NT2/D1 (cell line): ENCODE measurements around the gene SIAH1.
"Not testable (repeated sequence)": the region's sequence is repeated elsewhere in the genome, so short reads cannot be mapped to it uniquely, and the experiment has no call there.

Experiments used
- DNase-seq: peaks from one replicate; pipeline ENCODE4 v3.0.0-alpha.2; 2011; ENCODE audit warnings: low read depth, low spot score
- H3K27me3 ChIP-seq: 2 replicates; pipeline ENCODE4 v1.6.0; 2011; ENCODE audit warnings: mild to moderate bottlenecking; ENCODE audit not compliant: insufficient read length, insufficient read depth
- H3K36me3 ChIP-seq: 2 replicates; pipeline ENCODE4 v1.6.1; 2011; ENCODE audit warnings: mild to moderate bottlenecking, low read length, mixed read lengths; ENCODE audit not compliant: insufficient read depth, insufficient read length
- H3K4me1 ChIP-seq: 2 replicates; pipeline ENCODE4 v1.5.1; 2011; ENCODE audit not compliant: insufficient read depth, insufficient read length
- H3K4me3 ChIP-seq: 2 replicates; pipeline ENCODE4 v1.5.1; 2011; ENCODE audit warnings: low read depth; ENCODE audit not compliant: insufficient read length
- H3K9ac ChIP-seq: 2 replicates; pipeline ENCODE4 v1.6.0; 2011; ENCODE audit warnings: low read depth; ENCODE audit not compliant: insufficient read length
- H3K9me3 ChIP-seq: 2 replicates; pipeline ENCODE4 v1.5.1; 2011; ENCODE audit warnings: mild to moderate bottlenecking, low read length; ENCODE audit not compliant: insufficient read depth
- SUZ12 ChIP-seq: IDR thresholded peaks from 2 replicates; pipeline ENCODE4 v1.6.1; 2011; ENCODE audit not compliant: insufficient read length, insufficient read depth; ENCODE audit errors: extremely low read depth
- YY1 ChIP-seq: IDR thresholded peaks from 2 replicates; pipeline ENCODE4 v1.6.1; 2011; ENCODE audit not compliant: insufficient read length, insufficient read depth
- ZNF274 ChIP-seq: IDR thresholded peaks from 2 replicates; pipeline ENCODE4 v1.6.1; 2011; ENCODE audit warnings: mild to moderate bottlenecking, low read depth, low read length

The SIAH1 gene

DNA sequence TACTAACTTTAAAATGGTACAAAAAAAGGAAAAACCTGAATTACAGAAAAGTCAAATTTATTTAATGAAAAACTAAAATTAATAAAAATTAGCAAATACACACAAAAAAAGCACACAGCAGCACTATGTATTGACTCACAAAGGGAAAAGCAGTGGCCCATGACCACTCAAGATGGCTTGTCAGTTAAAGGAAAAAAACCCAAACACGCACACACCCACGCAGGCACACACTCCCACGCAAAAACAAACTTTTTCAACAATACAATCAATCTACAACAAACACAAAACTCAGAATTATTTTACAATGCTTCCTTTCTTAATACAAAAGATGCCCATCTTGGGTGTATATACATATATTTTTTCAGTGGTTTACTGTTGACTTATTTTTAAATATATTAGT, 24.2 kb downstream of the SIAH1 start:
- TF ChIP-seq SUZ12, result no peak
- no peak for TF ChIP-seq YY1
- TF ChIP-seq ZNF274, result no peak
- no peaks in the 10 kb centered on the region for H3K9me3 ChIP-seq

DNA sequence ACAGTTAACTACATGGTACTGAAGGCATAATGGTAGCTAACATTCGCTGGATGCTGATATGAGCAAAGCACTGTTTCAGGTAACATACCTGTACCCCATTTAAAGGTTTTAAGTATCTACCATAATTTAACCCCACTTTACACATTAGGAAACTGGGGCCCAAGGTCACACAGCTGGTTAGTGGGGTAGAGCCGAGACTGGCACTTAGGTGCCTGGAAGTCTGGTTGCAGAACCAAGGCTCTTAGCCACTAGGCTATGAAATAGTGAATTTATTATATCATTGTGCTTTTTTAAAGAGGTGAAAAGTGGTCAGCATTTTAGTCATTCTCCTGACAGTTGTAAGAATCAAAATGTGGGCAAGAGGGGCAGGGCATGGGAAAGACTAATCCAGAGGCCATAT, 25.2 kb downstream of the SIAH1 start:
- no peaks in the 10 kb centered on the region for H3K27me3 ChIP-seq
- peaks cover 33% of the 10 kb centered on the region for H3K36me3 ChIP-seq
- H3K4me1 ChIP-seq, result no peaks in the 10 kb centered on the region
- no peak overlapping the region for H3K4me3 ChIP-seq
- DNase-seq, result no peak
- no peaks in the 10 kb centered on the region for H3K9me3 ChIP-seq
- TF ChIP-seq SUZ12 (no peak), ZNF274 (no peak), YY1 (no peak)
- no peak overlapping the region for H3K9ac ChIP-seq

More for the DNA sequence above, 24.2 kb downstream of the SIAH1 start:
- DNase-seq, result no peak
- no peak overlapping the region for H3K9ac ChIP-seq
- no peak overlapping the region for H3K4me3 ChIP-seq
- H3K4me1 ChIP-seq, result no peaks in the 10 kb centered on the region
- H3K27me3 ChIP-seq, result no peaks in the 10 kb centered on the region
- peaks cover 28% of the 10 kb centered on the region for H3K36me3 ChIP-seq

DNA sequence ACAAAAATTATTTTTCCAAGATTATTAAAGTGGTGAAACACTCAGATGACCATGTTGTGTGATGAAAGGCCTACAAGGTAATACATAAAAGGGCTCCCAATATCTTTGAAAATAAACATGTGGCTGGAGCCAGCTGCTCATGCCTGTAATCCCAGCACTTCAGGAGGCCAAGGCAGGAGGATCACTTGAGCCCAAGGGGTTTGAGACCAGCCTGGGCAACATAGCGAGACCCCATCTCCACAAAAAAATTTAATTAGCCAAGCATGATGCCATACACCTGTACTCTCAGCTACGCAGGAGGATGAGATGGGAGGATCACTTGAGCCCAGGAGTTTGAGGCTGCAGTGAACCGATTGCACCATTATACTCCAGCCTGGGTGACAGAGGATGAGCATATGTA, 26.8 kb downstream of the SIAH1 start:
- H3K9me3 ChIP-seq, result no peaks in the 10 kb centered on the region
- H3K4me3 ChIP-seq, result no peak overlapping the region
- peaks cover 36% of the 10 kb centered on the region for H3K36me3 ChIP-seq
- no peak overlapping the region for H3K9ac ChIP-seq
- DNase-seq, result no peak
- no peaks in the 10 kb centered on the region for H3K27me3 ChIP-seq
- no peaks in the 10 kb centered on the region for H3K4me1 ChIP-seq
- TF ChIP-seq ZNF274, result no peak
- no peak for TF ChIP-seq SUZ12

DNA sequence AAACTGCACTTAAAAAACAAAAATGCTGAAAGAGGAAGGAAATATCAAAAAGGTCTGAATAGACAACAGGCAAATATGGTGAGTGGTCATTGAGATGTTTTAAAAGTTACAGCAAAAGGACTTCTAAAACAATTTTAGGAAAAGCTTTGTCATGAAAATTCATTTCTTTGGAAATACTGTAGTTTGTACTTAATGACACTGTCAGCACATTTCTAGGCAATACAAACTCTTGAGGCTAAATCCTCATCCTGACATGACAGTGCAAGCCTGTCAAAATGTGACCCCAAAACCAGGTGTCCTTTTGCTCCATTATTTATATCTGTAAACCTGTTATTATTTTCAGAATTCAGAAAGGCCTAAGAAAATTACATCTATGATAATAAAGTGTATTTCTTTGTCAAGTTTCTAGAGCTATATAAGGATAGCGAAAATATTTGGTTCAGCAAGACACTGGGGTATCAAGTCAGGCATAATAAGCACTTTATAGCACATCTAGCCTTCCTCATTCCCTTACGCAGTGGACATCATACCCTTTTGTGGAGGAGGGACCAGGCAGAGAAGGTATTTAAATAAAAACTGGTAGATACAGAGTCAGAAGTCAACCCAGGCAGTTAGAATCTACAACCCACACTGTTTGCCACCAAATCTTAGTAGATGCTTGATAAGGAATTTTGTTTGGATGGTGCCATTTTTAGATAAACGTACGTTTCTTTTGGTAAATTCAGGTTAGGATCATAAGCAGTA, 28.4 kb downstream of the SIAH1 start:
- TF ChIP-seq SUZ12 (no peak), ZNF274 (no peak), YY1 (no peak)
- Histone ChIP-seq H3K4me3 (no peak overlapping the region), H3K27me3 (no peaks in the 10 kb centered on the region), H3K36me3 (peaks cover 40% of the 10 kb centered on the region), H3K9me3 (no peaks in the 10 kb centered on the region), H3K9ac (no peak overlapping the region), H3K4me1 (no peaks in the 10 kb centered on the region)
- no peak for DNase-seq

DNA sequence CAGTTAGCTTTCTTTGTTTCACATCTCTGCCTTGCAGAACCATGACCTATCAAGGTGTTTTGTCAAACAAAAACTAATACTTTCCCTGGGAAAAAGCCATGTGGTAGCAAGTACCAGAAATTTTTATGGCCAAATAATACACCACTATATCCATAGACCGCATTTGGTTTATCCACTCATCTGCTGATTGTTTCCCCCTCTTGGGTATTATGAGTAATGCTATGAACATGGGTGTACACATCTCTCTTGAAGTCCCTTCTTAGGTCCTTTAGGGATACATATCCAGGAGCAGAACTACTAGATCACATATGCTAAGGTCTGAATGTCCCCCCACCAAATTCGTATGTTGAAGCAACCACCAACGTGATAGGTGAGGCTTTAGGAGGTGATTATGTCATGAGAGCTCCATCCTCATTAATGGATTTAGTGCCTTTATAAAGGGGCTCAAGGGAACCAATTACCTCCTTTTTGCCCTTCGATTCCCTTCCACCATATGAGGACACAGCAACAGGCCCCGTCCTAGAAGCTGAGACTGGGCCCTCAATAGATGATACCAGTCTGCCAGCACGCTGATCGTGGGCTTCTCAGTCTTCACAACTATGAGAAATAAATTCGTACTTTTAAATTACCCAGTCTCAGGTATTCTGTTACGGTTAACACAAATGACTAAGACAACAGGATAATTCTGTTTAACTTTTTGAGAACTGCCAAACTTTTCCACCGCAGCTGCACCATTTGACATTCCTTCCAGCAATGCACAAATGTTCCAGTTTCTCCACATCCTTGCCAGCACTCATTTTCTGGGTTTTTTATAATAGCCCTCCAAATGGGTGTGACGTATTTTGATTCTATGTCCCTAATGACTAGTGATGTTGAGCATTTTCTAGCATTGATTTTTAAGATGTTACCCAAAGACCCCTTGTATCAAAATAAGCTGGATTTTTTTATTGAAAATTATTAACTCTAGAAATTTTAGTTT, 30.0 kb downstream of the SIAH1 start:
- no peak for TF ChIP-seq ZNF274
- TF ChIP-seq SUZ12, result no peak
- TF ChIP-seq YY1, result no peak
- no peak overlapping the region for H3K4me3 ChIP-seq
- no peak overlapping the region for H3K9ac ChIP-seq
- no peaks in the 10 kb centered on the region for H3K27me3 ChIP-seq
- H3K4me1 ChIP-seq, result no peaks in the 10 kb centered on the region
- no peak for DNase-seq
- no peaks in the 10 kb centered on the region for H3K9me3 ChIP-seq
- H3K36me3 ChIP-seq, result peaks cover 50% of the 10 kb centered on the region

DNA sequence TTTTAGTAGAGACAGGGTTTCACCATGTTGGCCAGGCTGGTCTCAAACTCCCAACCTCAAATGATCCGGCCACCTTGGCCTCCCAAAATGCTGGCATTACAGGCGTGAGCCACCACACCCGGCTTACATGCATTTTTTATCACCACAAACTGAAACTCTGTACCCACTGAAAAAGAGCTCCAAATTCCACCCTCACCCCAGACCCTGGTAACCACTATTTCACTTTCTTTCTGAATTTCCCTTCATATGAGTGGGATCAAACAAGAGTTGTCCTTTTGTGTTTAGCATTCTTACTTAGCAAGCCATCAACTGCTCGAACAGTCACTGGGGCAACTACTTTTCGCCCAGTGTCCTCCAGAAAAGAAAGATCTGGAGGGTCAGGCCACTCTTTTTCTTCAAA, 30.8 kb downstream of the SIAH1 start:
- H3K27me3 ChIP-seq, H3K4me3 ChIP-seq, DNase-seq, H3K9ac ChIP-seq, H3K4me1 ChIP-seq, H3K9me3 ChIP-seq: not testable (repeated sequence)
- peaks cover 58% of the 10 kb centered on the region for H3K36me3 ChIP-seq

DNA sequence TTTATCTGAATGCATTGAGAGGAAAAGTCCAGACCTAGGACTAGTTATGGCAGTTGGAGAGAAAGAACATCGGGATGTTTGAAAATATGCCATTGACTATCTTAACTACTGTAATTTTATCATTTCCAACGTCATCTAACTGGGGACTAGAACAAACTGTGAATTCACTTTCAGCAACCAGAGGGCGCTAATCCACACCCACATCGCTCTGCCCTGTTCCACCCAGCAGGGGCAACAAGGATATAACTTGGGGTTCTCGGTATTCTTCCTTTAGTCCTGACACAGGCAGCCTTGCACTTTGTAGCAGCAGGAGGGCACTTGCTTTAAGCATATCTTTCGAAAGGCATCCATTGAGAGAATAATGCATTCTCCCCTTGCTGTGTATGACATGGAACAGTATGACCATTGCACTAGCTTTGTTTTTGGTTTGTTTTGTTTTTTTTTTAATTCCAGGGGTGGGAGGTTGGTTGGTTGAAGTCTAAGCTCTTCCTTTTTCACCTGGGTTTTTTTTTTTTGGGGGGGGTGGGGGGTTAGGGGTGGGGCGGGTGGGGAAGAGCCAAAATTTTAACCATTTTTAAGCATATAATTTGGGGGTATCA, 31.5 kb downstream of the SIAH1 start:
- Histone ChIP-seq H3K27me3 (no peaks in the 10 kb centered on the region), H3K4me3 (no peak overlapping the region), H3K9ac (no peak overlapping the region), H3K36me3 (peaks cover 63% of the 10 kb centered on the region), H3K9me3 (no peaks in the 10 kb centered on the region), H3K4me1 (no peaks in the 10 kb centered on the region)
- DNase-seq, result peak; percentile 63
- TF ChIP-seq ZNF274 (no peak), SUZ12 (no peak), YY1 (no peak)
